ENCODE results near the gene SLC17A2.

- TF ChIP-seq YY2 (tag by site-specific recombination; IDR thresholded peaks at IDR 0.05) (no peak), ZNF148 (tag by site-specific recombination; IDR thresholded peaks at IDR 0.05; ENCODE audit: borderline replicate concordance) (no peak)
Observed at GRCh38 chr6:25931411-25931709, 869 bp upstream of the SLC17A2 start.
